HG02571 (cell line): Measurements from ENCODE around the gene STOX2.
"Not testable (repeated sequence)": the region's sequence is repeated elsewhere in the genome, so short reads cannot be mapped to it uniquely, and the experiment has no call there.

ENCODE experiments used
- ATAC-seq: cut with Tn5 transposase; IDR thresholded peaks from one replicate; pipeline ENCODE4 v1.9.1; 2021; ENCODE audit warnings: mild to moderate bottlenecking, moderate library complexity; ENCODE audit not compliant: unreplicated experiment

STOX2 gene

DNA sequence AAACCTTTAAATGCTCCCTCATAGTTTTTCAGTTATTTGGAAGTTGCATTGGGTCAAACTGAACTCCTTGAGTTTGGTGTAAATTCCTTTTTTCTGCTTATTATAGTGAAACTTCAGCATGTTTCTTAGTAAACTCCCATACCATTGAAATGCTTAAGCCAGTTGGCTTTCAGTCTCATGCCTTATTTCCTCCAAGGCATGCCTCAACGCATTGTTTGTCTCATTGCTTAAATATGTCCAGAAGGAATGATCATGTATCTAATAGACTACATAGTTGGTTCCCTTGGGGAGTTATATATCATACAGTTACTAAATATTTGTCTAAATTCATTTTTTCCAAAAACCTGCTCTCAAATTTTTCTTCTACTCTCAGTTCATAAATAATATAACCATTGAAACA is 114.0 kb downstream of the STOX2 start:
- no peak for ATAC-seq

DNA sequence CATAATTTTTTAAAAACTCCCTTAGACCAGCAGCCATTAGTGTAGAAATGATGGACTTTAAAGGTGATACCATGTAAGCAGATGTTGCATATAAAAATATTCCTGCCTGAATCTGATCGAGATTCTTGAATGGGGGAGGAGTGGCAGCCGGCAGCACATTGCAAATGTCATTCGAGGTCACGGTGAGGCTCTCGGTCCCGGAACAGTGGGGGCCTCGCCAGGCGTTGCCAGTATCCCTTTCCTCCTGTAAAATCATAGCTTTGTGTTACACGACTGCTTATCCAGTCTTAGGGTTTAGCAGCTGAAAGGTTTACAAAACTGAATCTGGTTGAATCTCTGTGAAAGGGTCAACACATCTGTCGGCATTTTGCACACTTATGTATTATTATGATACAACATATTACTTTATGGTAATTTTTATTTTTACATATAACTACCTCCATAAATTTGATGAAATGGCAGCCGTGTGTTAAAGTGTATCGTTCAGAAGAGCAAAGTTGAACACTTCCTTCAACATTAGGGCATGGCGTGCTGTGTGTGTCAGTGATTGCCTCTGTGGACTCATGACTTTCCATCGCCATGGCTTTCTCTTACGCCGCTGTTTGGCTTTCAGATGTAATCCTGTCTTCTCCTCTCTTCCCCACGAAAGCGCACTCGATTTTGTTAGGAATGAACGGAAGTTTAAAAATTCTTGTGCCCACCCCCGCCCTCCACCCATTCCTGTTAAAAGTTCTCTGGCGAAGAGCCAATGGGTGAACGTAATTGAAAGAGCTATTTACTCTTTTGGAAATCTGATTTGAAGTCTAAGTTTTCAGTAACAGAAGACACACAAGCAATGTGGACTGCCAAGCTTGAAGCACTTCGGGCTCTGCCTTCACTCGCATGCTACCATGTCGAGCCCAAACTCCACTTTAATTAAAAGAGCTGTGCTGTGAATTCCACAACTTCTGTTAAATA is 114.8 kb downstream of the STOX2 start:
- ATAC-seq, result no peak

DNA sequence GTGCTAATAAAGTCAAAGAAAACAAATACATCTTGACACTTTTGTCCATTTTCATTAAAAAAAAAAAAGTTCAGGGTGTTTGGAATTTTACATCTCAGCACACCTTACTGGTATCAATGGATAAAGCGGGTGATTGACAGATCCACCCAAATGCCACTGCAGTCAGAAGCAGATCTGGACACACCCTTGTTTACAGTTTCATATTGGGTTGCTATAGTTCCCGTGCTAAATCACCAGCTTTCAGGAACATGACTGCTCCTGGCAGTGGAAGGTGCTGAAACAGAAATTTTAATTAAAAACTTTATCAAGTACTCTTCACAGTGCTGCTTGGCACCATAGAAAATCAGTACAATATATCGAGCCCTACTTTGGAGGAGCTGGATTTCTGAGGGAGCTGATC is 116.3 kb downstream of the STOX2 start:
- no peak for ATAC-seq

DNA sequence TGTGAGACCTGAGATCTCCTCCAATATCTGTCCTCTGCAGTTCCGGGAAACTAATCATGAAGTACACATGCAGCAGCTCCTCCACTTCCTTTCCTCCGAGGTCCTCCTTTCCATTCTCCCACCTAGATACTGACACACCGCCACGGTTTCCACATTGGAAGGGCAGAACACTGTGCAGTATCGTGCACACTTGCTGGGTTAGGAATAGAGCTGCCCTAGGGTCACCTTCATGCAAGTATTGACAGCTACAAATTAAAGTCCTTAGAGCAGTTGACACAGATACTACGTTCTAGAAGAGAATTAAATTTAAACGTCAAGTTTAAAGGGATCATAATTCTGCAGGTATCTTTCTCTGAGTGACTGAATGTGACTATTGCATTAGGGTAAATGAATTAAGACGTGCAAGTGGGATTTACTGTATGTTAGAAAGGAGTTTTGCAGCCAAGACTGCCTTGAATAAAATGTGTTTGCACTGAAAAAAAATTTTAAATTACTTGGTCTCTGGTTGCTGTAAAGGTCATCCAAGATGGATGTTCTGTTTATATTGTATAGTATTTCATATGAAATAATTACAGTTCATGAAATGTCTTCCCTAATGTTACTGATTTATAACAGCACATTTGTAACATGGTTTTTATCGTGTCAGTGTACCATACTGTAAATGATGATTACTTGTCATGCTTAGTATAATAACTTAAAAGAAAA is 117.7 kb downstream of the STOX2 start:
- no peak for ATAC-seq

DNA sequence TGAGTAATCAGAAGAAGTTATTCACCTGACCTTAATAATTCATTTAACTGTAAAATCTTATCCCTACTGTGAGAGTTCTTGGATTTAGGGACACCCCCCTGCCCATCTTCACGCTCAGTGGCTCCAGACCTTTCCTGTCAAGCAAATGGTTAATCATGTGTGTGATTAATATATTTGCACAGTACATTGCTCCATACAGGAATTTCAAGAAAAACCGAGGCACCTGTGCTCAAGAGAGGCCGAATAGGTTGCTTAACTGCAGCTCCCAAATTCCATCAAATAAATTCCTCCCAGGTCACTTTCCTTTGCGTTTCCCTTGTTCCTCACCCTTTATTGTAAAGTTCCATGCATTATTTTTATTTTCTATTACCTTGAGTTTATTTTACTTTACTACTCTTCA is 119.5 kb downstream of the STOX2 start:
- ATAC-seq, result no peak

DNA sequence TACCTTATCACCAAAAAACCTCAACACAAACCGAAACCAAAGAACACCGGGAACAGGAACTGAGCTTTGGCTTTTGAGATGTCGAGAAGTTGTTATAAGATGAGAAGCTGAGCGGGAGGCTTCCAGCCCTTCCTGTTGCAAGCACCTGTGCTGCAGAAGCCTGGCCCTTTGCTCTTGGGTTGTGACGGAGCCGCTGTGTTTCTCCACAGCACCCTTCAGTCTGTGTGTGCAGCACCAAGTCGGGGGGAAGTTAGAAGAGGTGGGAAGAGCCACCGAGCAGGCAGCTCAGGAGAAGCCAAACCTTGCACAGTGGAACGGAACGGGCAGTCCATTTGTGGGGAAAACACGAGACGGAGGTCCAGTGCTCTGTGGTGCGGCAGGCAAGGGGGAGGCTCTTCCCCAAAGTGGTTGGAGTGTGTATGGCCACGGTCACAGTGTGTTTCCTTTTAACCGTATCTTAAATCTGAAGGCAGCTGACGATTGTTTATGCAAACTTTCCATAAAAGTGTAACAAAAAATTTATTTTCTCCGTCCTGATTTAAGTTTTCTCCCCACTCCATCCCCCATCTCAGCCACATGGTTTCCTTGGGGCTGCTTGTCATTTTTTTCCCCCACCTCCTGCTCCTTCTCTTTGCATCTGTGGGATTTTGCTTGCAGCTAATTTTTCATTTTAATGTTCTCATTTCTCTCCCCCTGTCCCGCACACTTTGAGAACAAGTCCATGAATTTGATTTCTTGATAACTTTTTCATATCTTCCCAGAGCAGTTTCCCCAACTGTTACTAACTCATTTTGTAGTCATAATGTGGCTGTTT is 123.7 kb downstream of the STOX2 start:
- no peak for ATAC-seq

DNA sequence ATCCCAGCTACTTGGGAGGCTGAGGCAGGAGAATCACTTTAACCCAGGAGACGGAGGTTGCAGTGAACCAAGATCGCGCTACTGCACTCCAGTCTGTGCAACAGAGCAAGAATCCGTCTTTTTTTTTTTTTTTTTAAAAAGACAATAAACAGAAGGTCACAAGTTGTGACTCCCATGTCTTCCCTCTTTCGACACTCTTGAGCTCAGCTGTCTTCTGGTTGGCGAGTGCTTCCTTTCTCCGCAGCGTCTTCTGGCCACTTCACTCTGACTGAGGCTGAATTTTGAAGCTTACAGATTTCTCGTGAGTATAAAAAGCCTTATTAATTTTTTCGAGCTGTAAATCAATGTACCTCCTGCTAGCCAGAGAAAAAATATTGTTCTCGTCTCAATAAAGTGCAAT is 124.9 kb downstream of the STOX2 start:
- ATAC-seq, result no peak

DNA sequence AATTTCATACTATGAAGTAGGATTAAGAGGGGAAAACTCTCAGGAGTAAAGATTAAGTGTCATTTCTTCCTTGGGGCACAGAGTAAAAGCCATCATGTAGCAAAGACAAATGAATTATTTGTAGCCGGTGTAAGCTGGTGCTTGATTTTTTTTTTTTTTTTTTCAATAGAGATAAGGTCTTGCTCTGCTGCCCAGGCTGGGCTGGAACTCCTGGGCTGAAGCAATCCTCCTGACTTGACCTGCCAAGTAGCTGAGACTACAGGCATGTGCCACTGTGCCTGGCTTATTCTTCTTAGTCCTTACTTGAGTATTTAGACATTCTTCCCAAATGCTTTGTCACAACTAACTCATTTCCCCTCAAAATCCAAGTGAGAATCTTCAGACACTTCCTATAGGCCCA is 125.7 kb downstream of the STOX2 start:
- ATAC-seq, result no peak

DNA sequence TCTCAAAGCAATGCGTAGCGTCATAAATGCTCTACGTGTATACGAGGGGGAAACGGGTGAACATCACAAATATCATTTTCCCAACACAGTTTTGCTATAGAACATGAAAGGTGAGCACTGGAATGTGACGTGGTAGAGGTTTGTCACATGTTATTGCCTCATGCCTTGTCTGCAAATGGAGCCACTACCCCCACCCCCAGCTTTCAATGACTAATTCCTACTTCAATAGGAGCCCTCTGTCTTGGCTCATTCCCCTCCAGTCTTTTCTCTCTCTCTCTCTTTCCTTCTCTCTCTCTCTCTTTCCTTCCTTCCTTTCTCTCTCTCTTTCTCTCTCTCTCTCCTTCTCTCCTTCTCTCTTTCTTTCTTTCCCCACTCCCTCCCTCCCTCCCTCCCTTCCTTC is 127.0 kb downstream of the STOX2 start:
- ATAC-seq, result no peak

DNA sequence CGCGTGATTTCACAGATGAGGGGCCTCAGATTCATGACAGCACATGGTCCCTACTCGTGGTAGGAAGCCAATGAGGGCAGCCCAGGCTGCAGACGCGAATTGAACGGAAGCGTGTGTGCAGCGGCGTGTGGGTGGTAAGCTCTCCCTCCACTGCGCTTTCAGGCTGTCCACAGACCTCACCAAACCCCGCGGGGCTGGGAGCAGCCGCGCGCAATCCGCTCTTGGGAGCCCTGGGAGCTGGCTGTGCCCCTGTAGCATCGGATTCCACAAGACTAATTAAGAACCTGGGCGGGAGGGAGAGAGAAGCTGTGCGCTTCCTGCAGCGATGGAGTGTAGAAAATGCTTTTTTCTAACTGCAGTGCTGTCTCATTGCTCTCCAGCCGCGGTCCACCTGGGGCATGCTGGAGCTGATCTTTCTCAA is 134.9 kb downstream of the STOX2 start:
- ATAC-seq, result no peak

DNA sequence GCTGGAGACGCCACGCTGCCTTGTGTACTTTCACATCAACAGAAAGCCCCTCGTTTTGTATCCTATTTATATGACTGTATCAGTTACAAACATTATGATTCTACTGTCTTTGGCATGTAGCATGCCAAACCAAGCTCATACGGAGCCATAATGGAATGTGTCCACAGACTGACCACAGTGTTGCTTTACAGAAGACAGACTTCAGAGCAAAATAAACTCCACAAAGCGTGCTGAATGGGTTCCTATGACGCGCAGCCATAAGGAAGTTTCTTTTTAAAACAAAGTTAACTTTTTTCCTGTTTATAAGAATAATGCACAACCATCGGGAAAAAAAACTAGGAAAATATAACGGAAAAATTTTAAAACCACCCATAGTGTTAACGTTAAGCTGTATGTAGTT is 136.0 kb downstream of the STOX2 start:
- no peak for ATAC-seq

DNA sequence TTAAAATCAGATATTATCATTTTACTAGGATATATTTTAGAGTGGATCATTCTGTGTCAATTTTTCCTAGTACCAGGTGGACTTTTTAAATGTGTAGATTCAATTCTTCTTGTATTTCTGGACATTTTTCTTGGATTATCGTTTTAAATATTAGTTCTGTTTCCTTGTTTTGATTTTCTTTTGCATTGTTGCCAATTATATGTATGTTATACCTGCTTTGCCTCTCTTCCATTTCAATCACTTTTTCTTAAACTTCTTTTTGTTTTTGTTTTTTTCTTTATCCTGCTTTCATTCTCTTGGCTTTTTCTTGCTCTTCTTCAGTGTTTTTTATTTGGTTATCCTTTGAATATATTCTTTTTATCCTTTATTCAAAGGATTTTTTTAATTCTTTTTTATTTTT is 141.0 kb downstream of the STOX2 start:
- ATAC-seq, result no peak

DNA sequence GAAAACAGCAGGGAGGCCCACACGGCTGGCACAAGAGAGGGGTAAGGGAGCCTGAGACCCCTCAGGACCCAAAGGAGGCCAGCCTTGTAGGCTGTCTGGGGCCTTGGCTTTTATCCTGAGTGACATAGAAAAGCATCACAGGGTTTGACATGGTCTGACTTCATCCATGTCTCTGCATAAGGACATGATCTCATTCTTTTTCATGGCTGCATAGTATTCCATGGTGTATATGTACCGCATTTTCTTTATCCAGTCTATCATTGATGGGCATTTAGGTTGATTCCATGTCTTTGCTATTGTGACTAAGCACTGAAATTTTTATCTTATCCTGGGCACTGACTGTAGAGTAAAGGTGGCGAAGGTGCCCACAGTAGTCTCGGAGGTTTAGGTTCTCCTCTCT is 146.2 kb downstream of the STOX2 start:
- ATAC-seq, result not testable (repeated sequence)

DNA sequence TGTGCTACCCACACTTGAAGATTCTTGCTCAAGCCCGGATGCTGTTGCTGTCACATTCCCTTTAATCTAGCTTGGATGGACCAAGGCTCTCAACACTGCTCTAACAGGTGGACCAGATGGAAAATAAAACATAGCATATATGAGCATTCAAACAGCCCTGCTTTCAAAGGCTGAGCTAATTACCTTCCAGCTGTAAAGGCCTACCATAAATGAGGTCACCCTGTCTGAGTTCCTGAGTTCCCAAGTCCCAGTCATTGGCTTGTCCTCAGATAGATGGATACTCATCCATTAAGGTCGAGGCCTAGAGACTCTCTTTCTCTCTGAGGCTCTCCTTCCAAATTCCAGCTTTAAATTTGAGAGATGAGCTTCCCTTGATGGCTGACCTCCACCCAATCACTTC is 147.5 kb downstream of the STOX2 start:
- ATAC-seq, result no peak

DNA sequence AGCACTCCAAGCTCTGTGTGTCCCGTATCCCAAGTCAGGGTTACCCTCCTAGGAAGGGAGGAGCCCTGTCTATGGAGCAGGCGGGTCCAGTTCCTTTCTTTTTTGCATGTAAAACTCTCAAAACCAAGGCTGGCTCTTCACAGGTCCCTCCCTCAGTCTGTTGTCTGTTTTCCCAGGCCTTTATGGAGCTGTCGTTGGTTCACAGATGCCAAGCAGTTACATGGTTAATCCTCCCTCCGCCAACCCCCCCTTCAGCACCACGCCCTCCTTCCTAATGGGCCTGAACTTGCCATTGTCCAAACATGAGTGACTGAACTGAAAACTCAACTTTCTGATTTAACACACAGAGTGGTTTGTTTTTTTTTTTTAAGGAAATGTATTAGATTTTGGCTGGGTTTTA is 148.3 kb downstream of the STOX2 start:
- ATAC-seq, result no peak

DNA sequence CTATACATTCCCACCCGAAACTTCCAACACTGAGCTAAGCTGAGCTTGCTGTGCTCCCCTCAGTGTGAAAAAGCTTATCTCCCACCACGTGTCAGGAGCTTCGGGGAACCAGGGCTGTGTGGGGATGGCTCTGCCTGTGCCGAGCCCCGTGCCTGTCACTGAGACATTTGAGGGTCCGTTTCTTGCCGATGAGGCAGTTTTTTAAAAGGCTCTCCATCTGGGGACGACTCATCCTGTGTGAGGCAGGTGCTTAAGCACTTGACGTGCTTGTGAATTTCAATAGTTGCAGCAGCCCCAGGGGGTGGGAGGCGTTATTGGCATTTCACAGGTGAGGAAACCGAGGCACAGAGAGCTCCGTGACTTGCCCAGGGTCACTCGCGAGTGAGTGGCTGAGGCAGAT is 151.8 kb downstream of the STOX2 start:
- no peak for ATAC-seq

DNA sequence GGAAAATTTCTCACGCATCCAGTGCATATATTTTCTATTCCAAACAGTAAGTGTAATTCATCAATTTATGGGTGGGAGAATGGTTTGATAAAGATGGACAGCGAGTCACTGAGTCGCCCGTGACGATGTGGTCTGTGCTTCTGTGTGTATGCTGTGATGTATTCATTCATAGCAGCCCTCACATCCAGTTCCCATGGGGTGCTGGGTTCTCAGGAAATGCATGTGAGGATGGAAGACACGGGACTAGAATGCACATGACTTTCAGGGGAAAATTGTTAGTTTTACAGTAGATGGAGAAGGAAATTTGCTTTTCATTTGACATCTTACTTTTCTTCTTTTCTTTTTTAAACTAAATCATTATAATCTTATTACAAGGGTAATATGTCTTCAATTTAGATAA is 152.9 kb downstream of the STOX2 start:
- no peak for ATAC-seq

DNA sequence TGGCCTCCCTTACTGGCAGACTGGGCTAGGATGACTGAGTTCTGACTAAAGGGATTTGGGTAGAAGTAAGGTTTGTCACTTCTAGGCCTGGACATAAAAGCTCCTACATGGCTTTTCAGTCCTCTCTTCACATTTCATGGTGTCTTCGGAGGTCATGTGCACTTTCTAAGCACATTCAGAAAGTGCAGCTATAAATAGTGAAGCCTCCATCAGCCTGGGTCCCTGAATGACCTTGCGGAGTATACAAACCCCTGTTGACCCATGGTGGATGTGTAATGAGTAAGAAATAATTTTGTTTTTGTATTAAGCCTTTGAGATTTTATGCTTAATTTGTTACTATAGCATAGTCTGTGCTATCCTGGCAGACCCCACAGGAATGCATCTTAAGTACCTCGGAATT is 154.0 kb downstream of the STOX2 start:
- ATAC-seq, result no peak

DNA sequence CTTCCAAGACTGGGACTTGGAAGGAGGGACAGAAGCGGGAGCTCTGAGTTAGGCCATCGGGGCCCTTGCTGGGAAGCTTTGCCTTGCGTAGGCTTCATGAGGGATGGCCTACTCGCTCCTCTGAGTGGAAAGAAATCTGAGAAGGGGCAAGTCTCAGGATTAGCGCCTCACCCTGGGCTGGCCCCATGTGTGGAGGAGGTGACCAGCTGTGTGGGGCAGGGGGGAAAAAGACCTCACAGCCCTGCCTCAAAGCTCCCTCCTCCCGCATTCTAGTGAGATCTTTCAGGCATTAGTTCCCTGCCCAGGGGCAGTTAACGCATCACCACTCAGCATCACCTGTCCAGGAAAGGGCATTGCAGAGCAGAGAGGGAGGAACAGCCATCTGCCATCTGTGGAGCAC is 156.5 kb downstream of the STOX2 start:
- ATAC-seq, result no peak

DNA sequence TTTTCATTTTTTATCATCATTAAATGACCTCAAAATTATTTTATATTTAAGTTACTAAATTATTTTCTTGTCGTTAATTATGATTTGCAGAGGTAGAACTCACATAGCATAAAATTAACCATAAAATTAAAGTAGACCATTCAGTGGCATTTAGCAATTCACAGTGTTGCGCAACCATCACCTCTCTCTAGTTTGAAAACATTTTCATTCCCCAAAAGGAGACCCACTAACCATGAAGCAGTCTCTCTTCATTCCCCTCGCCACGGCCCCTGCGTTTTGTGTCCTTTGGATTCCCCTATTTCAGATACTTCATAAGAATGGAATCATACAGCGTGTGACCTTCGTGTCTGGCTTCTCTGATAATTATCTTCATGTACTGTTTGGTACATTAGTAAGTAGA is 157.7 kb downstream of the STOX2 start:
- ATAC-seq, result no peak

DNA sequence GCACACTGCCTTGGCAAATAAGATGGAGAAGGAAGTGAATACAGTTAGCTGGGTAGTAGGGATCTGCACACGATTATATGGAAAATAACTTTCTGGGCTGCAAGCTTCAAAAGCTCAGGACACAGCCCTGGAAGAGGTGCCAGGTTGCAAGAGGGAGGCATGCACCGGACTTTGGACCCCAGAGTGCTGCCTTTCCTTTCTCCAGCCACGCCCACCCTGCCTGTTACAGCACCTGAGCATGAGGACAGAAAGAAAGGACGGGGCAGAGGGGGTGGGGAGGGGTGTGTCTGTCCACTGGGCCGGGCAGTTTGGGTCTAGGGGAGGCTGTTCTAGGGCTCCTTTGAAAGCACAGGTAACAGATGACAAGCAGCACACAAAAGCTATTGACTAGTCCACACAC is 159.8 kb downstream of the STOX2 start:
- ATAC-seq, result no peak
